ENCODE data around the gene RNF113A.
"Not testable (repeated sequence)": the region's sequence is repeated elsewhere in the genome, so short reads cannot be mapped to it uniquely, and the experiment has no call there.

- TF ChIP-seq POLR2AphosphoS5, CTCF, POLR2A (IDR thresholded peaks at IDR 0.05): not testable (repeated sequence)
These were observed 19.1 kb upstream of the RNF113A start for GRCh38 chrX:119890626-119891025.
